GM12864 (cell line): ENCODE results near the gene DDX10.

Experiments
- DNase-seq: peaks from one replicate; pipeline ENCODE4 v3.0.0-alpha.2; 2011; ENCODE audit warnings: low read depth
- H3K4me3 ChIP-seq: 2 replicates; pipeline ENCODE4 v1.5.1; 2011; ENCODE audit warnings: mild to moderate bottlenecking, low read depth, low read length, control low read depth
- TF ChIP-seq, protein P1 (sequence below): IDR thresholded peaks from 2 replicates; pipeline ENCODE4 v1.5.1; 2011; ENCODE audit warnings: low read depth, mild to moderate bottlenecking, moderate library complexity, low read length, control low read depth, inconsistent platforms; ENCODE audit errors: missing control alignments

Gene DDX10

DNA sequence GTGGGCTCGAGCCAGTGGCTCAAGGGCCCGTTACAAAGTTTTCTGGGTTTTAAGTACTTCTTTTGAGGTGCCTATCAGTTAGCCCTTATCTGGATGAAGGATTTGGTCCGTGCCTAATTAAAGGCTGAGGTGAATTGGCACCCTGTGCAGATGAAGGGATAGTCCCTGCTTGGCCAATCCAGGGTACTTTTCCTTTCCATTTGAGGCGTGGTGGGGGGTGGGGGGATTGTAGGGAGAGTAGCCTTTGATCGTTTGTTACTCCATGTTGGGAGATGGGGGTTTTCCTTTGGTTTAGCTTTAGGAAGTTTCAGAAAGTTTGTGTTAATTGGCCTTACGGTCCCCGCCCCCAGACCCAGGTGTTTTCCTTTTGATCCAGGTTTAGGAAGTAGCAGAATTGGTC lies 170.8 kb downstream of the DDX10 start:
- H3K4me3 ChIP-seq: no peak overlapping the region
- no peak for DNase-seq
- TF ChIP-seq, protein P1, sequence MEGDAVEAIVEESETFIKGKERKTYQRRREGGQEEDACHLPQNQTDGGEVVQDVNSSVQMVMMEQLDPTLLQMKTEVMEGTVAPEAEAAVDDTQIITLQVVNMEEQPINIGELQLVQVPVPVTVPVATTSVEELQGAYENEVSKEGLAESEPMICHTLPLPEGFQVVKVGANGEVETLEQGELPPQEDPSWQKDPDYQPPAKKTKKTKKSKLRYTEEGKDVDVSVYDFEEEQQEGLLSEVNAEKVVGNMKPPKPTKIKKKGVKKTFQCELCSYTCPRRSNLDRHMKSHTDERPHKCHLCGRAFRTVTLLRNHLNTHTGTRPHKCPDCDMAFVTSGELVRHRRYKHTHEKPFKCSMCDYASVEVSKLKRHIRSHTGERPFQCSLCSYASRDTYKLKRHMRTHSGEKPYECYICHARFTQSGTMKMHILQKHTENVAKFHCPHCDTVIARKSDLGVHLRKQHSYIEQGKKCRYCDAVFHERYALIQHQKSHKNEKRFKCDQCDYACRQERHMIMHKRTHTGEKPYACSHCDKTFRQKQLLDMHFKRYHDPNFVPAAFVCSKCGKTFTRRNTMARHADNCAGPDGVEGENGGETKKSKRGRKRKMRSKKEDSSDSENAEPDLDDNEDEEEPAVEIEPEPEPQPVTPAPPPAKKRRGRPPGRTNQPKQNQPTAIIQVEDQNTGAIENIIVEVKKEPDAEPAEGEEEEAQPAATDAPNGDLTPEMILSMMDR: no peak

DNA sequence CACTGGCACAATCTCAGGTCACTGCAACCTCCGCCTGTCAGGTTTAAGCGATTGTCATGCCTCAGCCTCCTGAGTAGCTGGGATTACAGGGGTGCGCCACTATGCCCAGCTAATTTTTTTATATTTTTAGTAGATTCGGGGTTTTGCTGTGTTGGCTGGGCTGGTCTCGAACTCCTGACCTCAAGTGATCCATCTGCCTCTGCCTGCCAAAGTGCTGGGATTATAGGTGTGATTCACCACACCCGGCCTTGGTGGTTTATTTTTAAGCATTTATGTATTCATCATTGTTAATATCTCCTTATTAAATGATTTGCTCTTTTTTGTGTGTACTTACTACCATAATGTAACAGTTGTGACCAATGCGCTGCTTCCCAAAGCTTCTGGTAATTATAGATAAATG lies 171.7 kb downstream of the DDX10 start:
- no peak overlapping the region for H3K4me3 ChIP-seq
- TF ChIP-seq, protein P1: no peak
- no peak for DNase-seq

- DNase-seq: no peak
- TF ChIP-seq, protein P1: no peak
These were observed 173.4 kb downstream of the DDX10 start for GRCh38 chr11:108838102-108838791.

GRCh38 chr11:108838792-108839105 lies 173.9 kb downstream of the DDX10 start:
- DNase-seq: no peak

More at GRCh38 chr11:108838102-108838791, 173.4 kb downstream of the DDX10 start:
- H3K4me3 ChIP-seq: no peak overlapping the region

GRCh38 chr11:108846009-108846408 lies 181.1 kb downstream of the DDX10 start:
- no peak overlapping the region for H3K4me3 ChIP-seq
- DNase-seq: no peak
- TF ChIP-seq, protein P1: no peak

More at GRCh38 chr11:108838792-108839105, 173.9 kb downstream of the DDX10 start:
- H3K4me3 ChIP-seq: no peak overlapping the region
- TF ChIP-seq, protein P1: no peak

DNA sequence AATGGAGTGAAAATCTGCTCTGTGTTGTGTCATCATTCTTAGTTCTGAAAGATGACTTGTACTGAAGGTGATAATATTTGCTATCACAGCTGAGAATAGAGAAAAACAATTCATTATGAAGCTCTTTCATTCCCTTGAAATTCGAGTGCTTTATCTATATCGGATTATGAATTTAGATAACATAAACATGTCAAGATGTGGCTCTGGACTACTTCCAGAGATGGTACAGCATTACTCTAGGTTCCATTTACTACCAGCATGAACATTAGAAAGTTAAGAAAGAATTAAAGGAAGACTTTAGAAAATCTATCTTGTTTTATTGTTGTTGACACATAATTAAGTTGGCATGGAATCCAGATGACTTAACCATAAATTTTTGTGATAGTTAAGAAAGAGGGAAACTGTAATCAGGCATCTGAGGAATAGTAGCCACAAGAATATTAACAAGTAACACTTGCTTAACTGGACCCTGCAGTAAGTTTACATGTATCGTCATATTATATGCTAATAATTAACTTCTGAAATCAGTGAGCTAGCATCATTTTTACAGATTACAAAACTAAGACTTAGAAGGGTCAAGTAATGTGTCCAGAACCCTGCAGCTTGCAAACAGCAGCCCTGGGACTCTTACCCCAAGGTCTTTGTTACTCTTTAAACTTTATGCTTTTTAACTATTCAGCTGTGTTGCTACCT lies 182.6 kb downstream of the DDX10 start:
- TF ChIP-seq, protein P1: no peak
- no peak for DNase-seq
- H3K4me3 ChIP-seq: no peak overlapping the region
